Activated CD4-positive, alpha-beta T cell treated with anti-CD3 and anti-CD28 coated beads, Interleukin-2, amount 50 U/mL, for 48 hours (primary cell): ENCODE data around the gene GDPGP1.
A peak's percentile ranks its signal among the peaks of the same experiment; 100 is the strongest.
"Not testable (repeated sequence)": the region's sequence is repeated elsewhere in the genome, so short reads cannot be mapped to it uniquely, and the experiment has no call there.

Source experiments
- DNase-seq, 2 experiments: peaks; one replicate each; pipeline ENCODE4 v3.0.0-alpha.2; 2020

GDPGP1 gene, protein sequence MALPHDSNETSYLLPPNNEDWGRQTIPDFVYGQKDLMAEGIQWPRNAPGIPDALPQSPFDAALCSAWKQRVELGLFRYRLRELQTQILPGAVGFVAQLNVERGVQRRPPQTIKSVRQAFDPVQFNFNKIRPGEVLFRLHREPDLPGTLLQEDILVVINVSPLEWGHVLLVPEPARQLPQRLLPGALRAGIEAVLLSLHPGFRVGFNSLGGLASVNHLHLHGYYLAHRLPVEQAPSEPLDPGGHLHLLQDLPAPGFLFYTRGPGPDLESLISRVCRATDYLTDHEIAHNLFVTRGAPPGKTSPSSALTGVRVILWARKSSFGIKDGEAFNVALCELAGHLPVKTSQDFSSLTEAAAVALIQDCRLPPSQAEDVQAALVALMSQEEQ

DNA sequence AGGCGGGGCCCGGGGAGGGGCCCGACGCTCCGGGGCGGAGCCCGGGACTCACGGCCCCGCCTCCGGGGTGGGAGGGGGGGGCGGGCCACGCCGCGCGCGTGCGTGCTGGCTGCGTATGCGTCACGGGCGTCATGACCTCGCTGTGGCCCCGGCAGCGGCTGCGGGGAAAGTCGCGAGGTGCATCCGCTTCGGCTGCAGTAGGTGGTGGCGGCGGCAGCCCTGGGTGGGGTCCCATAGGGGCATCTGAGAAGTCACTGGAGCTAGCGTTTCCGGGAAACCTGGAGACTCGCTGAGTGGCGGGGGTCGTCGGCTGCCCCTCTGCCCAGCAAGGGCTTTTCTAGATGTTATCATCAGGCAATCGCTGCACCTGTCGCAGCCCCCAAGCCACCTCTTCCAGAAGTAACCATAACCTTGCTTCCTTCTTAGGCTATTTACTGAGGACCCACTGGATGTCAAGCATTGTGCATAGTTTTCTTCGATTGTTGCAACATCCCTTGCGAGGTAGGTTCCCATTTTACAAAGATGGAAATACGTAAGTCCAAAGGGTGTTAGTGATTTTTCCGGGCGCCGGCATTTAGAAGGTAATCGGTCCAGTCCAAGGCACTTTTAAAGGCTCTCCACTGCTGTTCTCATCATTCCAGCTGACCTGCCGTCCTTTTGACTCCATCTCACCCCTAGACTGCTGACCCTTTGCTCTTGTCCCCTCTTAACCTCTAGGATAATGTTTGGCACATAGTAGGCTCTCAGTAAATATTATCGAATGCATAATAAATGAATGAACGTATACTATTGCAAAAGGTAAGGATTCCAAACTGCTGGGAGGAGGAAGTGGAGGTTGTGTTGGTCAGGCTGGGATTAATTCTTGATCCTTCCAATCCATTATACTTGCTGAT lies at the start of gene GDPGP1:
TSS of gene GDPGP1 (plus strand) at position 114 of the 893 bp plus-strand sequence. CDS start 6,700 bp downstream, outside the sequence.
- DNase-seq, result no peak

DNA sequence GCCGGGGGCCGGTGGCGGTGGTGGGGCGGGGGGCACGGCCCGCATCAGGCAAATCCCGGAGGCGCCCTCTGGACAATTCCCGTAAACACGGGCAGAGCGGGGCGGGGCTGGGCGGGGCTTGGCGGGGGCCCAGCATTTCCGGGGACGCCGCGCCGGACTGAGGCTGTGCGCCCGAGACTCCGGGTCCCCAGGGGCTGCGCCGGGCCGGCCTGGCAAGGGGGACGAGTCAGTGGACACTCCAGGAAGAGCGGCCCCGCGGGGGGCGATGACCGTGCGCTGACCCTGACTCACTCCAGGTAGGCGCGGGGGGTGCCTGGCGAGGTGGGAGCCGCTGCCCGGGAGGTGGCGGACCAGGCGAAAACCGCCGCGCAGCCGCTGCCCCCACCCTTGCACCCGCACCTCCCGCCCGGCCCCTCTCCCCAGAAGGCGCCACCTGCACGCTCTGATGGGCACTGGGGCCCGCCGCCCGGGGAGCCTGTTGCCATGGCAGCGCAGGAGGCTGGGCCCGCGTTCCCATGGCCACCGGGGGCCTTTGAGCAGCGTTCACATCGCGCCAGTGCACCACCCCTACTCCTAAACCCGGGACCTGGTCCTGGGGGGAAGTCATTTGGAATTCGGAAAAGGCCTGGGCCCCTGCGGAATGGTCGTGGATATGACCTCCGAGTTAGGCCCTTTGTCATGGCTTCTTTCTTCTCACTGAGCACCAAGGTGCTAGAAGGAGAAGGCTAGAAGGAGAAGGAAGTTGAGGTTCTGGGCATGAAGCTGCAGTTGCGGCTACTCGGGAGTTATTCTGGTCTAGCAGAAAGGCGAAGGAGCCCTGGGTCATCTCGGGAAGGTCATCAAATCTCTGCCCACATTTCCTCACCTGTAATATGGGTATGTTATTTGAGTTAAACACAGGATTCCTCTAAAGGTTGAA lies 49.0 kb upstream of the GDPGP1 start:
- peak; percentile 59 to 63 for DNase-seq

DNA sequence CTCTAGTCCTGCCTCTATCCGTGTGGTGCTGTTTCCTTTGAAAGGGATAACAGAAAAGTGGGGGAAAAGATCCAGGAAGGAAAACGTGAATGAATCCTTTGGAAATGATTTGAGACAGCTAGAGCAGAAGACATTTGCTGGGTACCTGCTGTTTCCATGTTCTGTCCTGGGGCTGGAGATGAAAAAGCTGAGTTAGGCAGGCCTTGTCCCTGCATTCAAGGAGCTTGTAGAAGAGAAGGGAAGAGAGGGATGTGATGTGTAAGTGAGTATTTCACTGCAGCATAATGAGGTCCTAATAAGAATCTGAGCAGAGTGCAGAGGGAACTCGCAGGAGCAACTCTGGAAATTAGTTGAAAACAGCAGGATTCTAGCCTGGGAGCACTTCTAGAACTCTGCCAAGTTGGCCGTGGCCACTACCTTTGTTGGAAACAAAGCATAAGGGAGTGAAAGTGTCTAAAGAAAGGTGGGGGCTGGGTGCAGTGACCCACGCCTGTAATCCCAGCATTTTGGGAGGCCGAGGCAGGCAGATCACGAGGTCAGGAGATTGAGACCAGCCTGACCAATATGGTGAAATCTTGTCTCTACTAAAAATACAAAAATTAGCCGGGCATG lies 46.6 kb upstream of the GDPGP1 start:
- DNase-seq, result no peak

DNA sequence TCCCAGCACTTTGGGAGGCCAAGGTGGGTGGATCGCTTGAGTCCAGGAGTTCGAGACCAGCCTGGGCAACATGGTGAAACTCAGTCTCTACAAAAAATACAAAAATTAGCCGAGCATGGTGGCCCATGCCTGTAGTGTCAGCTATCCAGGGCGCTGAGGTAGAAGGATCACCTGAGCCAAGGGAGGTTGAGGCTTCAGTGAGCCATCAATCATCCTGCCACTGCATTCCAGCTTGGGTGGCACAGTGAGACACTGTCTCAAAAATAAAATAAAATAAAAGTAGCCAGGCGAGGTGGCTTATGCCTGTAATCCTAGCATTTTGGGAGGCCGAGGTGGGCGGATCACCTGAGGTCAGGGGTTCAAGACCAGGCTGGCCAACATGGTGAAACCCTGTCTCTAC lies 45.9 kb upstream of the GDPGP1 start:
- not testable (repeated sequence) for DNase-seq

DNA sequence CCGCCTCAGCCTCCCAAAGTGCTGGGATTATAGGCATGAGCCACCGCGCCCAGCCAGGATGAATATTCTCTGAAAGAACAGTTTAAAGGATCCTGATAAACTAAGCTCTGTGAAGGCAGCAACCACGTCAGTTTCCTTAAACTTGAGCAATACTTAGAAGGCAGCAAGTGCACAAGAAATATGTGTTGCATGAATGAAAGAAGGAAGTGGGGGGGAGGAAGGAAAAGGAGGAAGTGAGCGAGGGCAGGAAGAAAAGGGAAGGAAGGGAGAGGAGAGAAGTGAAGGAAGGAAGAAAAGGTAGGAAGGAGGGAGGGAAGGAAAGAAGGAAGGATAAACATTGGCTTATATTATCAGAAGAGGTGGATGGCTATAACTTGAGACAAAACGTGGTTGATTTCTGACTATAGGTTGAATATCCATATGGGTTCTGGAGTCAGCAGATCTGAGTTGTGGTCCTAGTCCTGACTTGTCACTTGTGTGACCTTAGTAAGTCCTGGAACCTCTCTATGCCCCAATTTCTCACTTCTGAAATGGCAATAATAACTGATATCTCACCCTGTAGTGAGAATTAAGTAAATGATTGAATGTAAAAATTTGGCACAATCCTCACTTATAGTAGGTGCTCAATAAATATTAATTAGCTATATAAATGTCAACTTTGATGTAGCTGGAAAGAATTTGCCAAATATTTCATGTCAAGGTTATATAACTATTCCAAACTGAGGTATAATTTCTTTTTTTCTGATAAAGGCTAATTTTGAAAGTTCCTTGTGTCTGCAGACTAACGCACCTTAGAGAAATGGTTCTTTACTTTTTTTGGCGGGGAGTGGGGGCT lies 44.9 kb upstream of the GDPGP1 start:
- DNase-seq, result no peak

DNA sequence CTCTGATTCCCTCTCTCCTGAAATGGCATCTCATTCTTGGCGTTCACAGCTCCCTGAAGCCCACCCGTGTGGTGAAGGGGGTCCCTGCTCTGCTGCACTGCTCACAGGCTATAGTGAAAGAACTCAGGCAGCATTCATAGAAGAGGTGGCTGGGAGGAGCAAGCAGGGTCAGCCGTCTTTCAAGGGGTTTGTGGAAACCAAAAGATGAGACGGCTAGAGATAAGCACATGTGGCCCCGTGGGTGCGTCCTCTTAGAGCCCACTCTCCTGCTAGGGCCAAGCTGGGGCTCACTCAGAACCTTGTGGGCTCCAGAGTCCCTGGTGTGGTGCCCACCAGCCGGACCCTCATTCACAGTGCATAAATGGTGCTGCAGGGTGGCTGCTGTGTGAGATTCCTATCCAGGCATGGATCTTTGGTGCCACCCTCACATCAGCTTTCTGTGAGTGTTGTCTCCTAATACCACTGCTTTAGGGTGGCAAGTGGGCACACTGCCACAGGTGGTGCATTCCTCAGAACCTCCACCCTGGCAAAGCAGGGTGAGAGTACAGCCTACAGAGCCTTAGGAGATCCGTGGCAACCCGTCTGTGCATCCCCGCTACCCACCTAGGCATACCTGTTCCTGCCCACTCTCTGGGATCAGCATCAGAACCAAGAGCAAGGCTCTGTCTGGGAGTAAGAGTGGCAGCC lies 44.1 kb upstream of the GDPGP1 start:
- no peak for DNase-seq

DNA sequence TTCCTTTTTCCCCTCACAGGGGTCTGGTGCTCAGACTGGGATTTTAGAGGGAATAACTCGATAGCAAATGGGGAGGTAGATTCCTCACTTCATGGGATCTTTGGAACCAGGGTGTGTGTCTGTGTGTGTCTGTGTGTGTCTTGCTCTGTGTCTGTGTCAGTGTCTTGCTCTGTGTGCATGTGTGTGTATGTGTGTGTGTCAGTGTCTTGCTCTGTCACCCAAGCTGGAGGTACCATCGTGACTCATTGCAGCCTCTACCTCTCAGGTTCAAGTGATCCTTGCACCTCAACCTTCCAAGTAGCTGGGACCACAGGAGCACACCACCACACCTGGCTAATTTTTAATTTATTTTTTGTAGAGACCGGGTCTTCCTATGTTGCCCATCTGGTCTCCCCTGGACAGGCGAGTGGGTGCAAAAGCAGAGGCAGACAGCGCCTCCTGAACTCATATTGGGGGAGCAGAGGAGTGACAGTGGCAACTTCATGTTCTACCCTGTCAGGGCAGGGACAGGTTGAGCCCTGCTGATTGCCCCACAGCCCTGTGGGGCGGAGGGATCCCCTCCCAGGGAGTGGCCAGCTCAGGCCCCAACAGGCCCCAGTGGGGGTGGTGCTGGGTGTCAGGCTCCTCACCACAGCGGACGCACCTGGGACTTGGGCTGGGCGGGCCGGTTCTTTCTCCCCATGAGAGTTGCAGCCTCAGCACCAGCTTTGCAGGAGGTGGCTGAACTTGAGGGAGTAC lies 43.2 kb upstream of the GDPGP1 start:
- no peak for DNase-seq

DNA sequence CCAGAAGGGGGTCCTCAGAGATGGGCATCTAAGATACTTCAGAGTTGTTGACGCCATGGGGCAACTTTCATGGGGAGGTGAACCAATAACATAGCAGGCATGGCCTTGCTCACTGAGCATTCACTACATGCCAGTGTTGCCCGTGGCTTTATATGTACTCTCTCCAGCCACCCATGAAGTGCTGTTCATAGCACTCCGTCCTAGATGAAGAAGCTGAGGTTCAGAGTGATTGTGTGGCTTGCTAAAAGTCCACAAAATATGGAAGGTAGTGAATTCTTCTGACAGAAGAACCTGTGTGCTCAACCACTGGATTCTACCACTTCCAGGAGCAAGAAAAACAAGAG lies 42.7 kb upstream of the GDPGP1 start:
- no peak for DNase-seq

DNA sequence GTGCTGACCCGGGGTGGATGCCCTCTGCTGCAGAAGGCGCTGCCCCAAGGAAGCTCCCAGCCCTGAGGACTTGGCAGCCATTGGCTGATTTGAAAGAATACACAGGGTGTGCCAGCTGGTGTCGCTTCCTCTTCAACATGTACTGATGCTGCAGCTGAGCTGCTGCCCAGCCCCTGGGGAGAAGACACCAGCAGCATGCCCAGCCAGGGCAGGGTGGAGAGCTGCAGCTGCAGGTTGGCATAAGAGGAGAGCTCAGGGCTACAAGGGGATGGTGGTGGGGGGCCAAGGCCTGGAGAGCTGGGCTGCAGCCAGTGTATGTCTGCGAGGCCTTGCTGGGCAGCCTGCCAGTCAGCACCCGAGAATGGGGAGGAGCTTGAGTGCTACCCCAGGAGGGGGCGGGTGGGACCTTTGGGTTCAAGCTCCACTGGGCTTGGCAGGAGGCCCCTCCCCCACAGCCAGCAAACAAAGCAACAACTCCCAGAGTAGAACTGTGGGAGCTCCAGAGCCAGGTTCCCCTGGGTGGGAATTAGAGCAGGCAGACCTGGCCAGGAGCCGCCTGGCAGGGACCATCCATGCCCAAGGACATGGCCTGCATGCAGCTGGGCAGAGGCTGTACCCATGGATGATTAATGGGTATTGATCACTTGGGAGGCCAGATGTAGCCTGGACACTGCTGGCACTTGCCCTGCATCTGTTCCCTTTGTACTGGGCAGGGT lies 42.1 kb upstream of the GDPGP1 start:
- peak; percentile 23 to 41 for DNase-seq

DNA sequence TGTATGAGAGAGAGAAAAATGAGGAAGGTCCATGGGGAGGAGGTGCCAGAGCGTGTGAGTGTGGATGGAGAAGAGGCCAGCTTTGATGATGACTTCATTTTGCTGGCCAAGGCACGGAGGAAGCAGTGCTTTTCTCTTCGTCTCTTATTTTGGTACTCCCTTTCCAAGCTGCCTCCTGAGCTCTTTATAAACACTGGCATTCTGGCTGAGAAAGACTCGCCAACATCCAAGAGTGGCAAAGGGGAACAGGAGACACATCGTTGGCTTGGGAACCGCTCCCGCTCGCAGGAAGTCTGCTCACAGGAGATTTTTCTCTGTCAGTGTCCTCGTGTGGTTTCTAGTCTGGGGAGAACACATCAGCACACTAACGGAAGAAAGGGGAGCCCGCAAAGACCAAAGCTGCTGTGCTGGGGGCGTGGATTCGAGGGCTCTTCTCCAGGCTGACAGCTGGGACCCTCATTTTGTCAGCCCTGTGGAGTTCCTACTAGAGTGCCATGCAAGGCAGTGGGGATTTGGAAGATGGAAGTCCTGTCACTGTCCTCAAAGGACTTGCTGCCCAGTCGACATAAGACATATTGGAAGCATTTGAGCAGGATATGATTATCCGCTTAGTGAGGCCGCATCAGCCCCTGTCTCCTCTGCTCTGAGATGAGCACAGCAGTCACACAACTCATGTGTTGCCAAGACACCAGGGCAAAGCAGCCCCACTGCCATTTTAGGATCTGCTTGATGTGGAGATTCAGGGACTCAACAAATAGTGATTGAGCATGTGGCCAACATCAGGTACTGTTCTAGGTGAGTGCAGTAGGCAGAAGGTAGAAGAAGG lies 40.8 kb upstream of the GDPGP1 start:
- DNase-seq, result no peak

DNA sequence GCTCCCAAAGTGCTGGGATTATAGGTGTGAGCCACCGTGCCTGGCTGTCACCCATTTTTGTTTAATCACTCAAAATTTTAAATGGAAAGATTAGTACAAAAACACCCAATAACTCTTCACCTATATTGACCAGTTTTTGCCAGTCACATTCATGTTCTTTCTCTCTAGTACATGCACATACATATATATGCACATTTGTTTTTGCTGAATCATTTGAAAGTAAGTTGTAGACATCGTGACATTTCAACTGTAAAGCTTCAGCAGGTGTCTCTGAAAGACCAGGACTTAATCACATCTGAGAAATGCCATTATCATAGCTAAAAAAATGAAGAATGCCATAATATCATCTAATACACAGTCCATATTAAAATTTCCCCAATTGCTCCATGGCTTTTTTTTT lies 39.4 kb upstream of the GDPGP1 start:
- no peak for DNase-seq

DNA sequence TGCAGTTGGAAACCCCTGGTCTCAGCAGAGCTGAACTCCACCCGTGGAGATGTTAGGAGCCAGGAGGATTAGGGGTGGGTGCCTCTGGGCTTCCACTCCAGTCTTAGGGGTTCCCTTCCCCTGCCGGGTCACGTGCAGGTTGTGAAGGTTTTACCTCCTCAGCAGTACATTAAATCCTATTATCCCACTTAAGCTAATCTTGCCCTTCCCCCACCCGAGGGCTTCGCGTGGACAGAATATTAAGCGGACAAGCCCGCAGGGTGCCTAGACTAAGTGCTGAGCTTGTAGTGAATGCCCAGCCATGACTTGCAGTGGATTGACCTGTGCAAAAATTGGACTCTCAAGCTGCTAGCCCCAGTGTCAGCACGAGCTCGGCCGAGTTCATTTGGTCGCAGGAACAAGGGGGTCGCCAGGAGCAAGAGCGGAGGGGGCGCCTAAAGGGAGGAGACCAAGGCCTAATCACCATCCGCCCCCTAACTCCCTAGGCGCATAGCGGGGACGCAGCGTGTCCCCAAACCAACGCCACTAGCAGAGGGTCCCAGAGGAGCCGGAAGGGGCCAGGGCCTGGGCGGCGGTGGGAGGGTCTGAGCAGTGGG lies 33.4 kb upstream of the GDPGP1 start:
- no peak for DNase-seq

DNA sequence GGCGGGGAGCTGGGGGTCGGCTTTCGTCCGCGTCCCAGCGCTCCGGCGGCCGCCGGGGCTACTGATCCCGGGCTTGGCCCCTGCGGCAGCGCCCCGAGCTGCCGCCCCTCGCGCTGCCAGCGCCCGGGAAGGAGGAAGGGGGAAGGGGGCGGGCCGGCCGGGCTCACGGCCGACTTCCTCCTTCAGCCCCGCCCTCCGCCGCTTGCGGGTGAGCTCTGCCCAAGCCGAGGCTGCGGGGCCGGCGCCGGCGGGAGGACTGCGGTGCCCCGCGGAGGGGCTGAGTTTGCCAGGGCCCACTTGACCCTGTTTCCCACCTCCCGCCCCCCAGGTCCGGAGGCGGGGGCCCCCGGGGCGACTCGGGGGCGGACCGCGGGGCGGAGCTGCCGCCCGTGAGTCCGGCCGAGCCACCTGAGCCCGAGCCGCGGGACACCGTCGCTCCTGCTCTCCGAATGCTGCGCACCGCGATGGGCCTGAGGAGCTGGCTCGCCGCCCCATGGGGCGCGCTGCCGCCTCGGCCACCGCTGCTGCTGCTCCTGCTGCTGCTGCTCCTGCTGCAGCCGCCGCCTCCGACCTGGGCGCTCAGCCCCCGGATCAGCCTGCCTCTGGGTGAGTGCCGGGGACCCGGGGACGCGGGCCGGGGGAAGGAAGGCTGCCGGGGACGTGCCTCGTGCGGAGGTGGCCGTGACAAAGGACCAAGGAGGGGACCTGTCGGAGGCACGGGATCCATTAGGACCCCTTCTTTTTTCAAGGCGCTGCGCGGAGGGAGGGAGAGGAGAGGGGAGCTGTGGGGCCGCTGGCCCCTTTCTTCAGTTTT lies 32.7 kb upstream of the GDPGP1 start, which contains the start of gene SEMA4B:
TSS of gene SEMA4B (plus strand) at position 201 of the 814 bp plus-strand sequence. CDS start at position 450, 249 bp downstream.
- peak; percentile 72 to 77 for DNase-seq

DNA sequence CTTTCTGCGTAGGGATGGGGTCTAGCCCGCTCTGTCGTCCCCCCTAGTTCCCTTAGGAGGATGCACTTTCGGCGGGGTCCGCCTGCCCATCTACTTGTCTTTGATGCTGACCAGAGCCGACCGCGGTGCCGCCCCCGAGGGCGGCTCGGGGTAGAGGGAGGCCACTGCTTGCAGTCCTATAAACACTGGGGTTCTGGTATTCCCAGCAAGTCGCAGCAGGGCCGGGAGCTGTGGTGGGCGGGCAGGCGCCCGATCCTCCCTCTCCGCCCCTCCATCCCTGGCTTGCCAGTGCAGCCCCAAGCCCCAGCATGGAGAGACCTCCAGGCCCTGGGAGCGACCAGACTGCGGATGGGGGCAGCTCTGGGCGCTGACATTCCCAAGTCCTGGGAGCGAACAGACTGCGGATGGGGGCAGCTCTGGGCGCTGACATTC lies 32.0 kb upstream of the GDPGP1 start:
- no peak for DNase-seq

DNA sequence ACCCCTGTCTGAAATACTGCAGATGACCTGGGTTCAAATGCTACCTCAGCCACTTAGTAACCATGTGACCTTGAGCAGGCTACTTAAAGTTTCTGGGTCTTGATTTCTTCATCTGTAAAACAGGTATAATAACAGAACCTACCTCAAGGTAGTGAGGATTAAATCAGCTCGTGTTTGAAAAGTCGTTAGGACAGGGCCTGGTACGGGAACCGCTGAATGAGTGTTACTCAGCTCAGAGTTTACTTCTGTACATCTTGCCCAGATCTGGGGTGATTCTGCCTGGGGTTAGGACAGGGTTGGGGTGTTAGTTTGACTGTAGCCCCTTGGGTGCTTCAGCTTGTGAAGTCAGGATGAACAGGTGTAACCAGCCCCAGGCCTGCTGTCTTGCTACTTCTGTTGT lies 31.1 kb upstream of the GDPGP1 start:
- no peak for DNase-seq

DNA sequence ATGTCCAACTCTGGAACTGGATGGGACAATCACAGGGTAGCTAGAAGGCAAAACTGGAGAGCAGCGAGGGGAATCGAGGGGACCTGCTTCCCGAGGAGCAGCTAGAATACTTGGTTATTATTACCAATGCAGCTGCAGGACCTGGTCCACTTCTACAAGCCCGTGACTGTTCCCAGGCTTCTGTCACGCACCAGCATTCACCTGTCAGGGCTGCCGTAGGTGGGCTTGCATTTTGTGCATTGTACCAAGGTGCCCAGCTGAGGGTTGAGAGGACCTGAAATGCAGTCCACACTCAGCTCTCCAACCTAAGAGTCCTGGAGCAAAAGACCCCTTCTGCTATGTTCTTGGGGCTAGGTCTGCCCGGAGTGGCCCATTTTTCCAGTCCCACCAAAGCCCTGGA lies 30.5 kb upstream of the GDPGP1 start:
- no peak for DNase-seq

DNA sequence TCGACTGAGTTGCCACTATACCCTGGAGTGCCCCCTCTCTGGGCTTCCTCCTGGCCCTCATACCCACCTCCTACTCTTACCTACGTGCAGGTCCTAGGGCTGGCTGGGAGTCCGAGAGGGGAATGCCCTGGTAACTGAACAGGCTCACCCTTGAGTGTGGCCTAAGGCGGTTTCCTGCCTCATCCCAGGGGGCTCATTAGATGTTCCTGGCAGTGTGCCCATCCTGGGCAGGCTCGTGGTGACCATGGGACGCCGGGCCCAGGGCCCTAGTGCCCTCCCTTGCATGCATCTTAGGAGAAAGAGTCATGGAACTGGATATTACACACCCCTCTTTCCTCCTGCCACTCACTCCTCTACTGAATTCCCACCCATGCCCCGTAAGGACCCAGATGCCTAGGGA lies 30.1 kb upstream of the GDPGP1 start:
- no peak for DNase-seq
